Breast epithelium (tissue), 3 donors: ENCODE data around the gene SEPTIN5.

Source experiments
- CTCF ChIP-seq, 3 donors: fragments of 450-650 bp; IDR thresholded peaks; one replicate each; pipeline ENCODE4 v1.5.1; 2016 to 2017; ENCODE audit warnings: antibody characterized with exemption in 3 of 3, mild to moderate bottlenecking in 3 of 3, moderate library complexity in 3 of 3
- POLR2A ChIP-seq: fragments of 450-650 bp; IDR thresholded peaks from one replicate; pipeline ENCODE4 v1.6.1; 2016; ENCODE audit warnings: antibody characterized with exemption, mild to moderate bottlenecking, moderate library complexity

GRCh38 chr22:19708321-19709011, 5.8 kb upstream of the SEPTIN5 start:
- TF ChIP-seq POLR2A = no peak
- no peak for TF ChIP-seq CTCF (IDR thresholded peaks at IDR 0.05)
